Natural killer cell (primary cell): ENCODE results near the gene DOP1B. TPM values are rescaled to one million over a fixed set of nuclear protein-coding genes. Genes with fewer than 3 reads are reported as not detected.

Source experiments
- ATAC-seq, 3 donors: fragments of 150-1000 bp in 2 of 3; fragments of 200-7000 bp in 1 of 3; cut with Tn5 transposase; 1 replicate in 1 of 3; 2 replicates in 2 of 3; pipeline ENCODE4 v1.10.0; 2021; ENCODE audit warnings: mild to moderate bottlenecking in 2 of 3, moderate library complexity in 2 of 3
- DNase-seq, 2 donors: peaks; one replicate each; pipeline versions ENCODE4 v3.0.0 to v3.0.0-alpha.2; 2013 to 2021; ENCODE audit warnings: mixed read lengths in 1 of 2
- H3K27ac ChIP-seq: one replicate; pipeline ENCODE4 v1.5.1; 2013; ENCODE audit warnings: mild to moderate bottlenecking, low read length
- H3K27me3 ChIP-seq: one replicate; pipeline ENCODE4 v1.6.1; 2013; ENCODE audit warnings: low read length; ENCODE audit not compliant: control insufficient read depth, insufficient read depth
- H3K36me3 ChIP-seq: one replicate; pipeline ENCODE4 v1.6.1; 2013; ENCODE audit warnings: low read length; ENCODE audit not compliant: control insufficient read depth, insufficient read depth
- H3K4me1 ChIP-seq: one replicate; pipeline ENCODE4 v1.6.1; 2013; ENCODE audit warnings: low read length; ENCODE audit not compliant: control insufficient read depth, insufficient read depth
- H3K4me3 ChIP-seq: one replicate; pipeline ENCODE4 v1.5.1; 2013; ENCODE audit warnings: low read length
- H3K9me3 ChIP-seq: one replicate; pipeline ENCODE4 v1.6.1; 2013; ENCODE audit warnings: low read length; ENCODE audit not compliant: control insufficient read depth, insufficient read depth
- H3K27ac Mint-ChIP-seq, 2 donors: one replicate each; pipeline ENCODE4 v1.8.0; 2022; ENCODE audit warnings: mild to moderate bottlenecking in 2 of 2, mixed read lengths in 2 of 2, moderate library complexity in 1 of 2
- H3K27me3 Mint-ChIP-seq, 2 donors: one replicate each; pipeline ENCODE4 v1.8.0; 2022; ENCODE audit warnings: low read depth in 2 of 2, mixed read lengths in 2 of 2
- H3K36me3 Mint-ChIP-seq: one replicate; pipeline ENCODE4 v1.8.0; 2022; ENCODE audit warnings: mixed read lengths
- H3K4me1 Mint-ChIP-seq, 2 donors: one replicate each; pipeline ENCODE4 v1.8.0; 2022; ENCODE audit warnings: mixed read lengths in 2 of 2
- H3K4me3 Mint-ChIP-seq: one replicate; pipeline ENCODE4 v1.8.0; 2022; ENCODE audit warnings: mild to moderate bottlenecking, moderate library complexity, mixed read lengths
- H3K9me3 Mint-ChIP-seq, 2 donors: one replicate each; pipeline ENCODE4 v1.8.0; 2022; ENCODE audit warnings: mixed read lengths in 2 of 2
- CTCF ChIP-seq: fragments of 200-600 bp; IDR thresholded peaks from one replicate; pipeline ENCODE4 v1.8.0; 2022; ENCODE audit warnings: antibody characterized with exemption
- WGBS: methylation state at CpG from one replicate; pipeline ENCODE4 v1.1.7; 2013; ENCODE audit warnings: missing lambda C conversion rate; ENCODE audit not compliant: insufficient coverage; 5-methylcytosine and 5-hydroxymethylcytosine counted together
- intact Hi-C: fragments of 100-400 bp; cut with micrococcal nuclease; formaldehyde crosslinking; loops from one replicate; pipeline ENCODE4 v1.14.2; 2022
- total RNA-seq, 4 donors: library from RNA; stranded (reverse); fragments of 120-200 nt in 1 of 4; gene quantifications; one replicate each; pipeline versions ENCODE4 v1.2.3 to v1.2.4, GENCODE V29; 2013 to 2022

The DOP1B gene
- total RNA-seq, result 10 to 100 TPM; 29.5 to 32.1 (median 31.9) TPM
- 23.8 TPM for total RNA-seq (2013)

GRCh38 chr21:36156815-36157670, at the start of gene DOP1B:
Gene DOP1B, plus strand, starts transcription at chr21:36156824. Its CDS starts 7,910 bp downstream, at chr21:36164734.
- H3K9me3 ChIP-seq, result no peaks in the 10 kb centered on the region
- Mint-ChIP-seq H3K27me3 (no peaks in the 10 kb centered on the region), H3K9me3 (no peaks in the 10 kb centered on the region), H3K4me3 (peak within 1 kb of the TSS; percentile 85), H3K27ac (peak within 1 kb of the TSS in 1 of 2 donors; percentile 84), H3K36me3 (no peaks in the 10 kb centered on the region), H3K4me1 (peaks cover 24 to 29% of the 10 kb centered on the region in 2 donors)
- TF ChIP-seq CTCF, result no peak
- H3K27ac ChIP-seq, result peak within 1 kb of the TSS; percentile 56
- peak in 1 of 2 donors; percentile 52 for DNase-seq
- no peak for ATAC-seq
- peaks cover 2% of the 10 kb centered on the region for H3K36me3 ChIP-seq
- WGBS, result 1% methylated on average over 83 of the region's 83 CpGs
- intact Hi-C loops, result loop anchor here (1.0 kb wide), 3 partner anchors 17 to 163 kb away; partner anchors contain the start of genes CBR3 and MORC3
- H3K27me3 ChIP-seq, result no peaks in the 10 kb centered on the region
- H3K4me3 ChIP-seq, result peak within 1 kb of the TSS; percentile 58
- peaks cover 15% of the 10 kb centered on the region for H3K4me1 ChIP-seq

- peaks cover 10% of the 10 kb centered on the region for H3K27me3 ChIP-seq
- Mint-ChIP-seq H3K4me1 (peaks cover 20 to 21% of the 10 kb centered on the region in 2 donors), H3K36me3 (no peaks in the 10 kb centered on the region), H3K9me3 (no peaks in the 10 kb centered on the region), H3K27me3 (peaks cover 26 to 59% of the 10 kb centered on the region in 2 donors), H3K4me3 (no peak overlapping the region), H3K27ac (no peak overlapping the region)
- H3K4me1 ChIP-seq, result peaks cover 23% of the 10 kb centered on the region
- 92% methylated on average over 7 of the region's 10 CpGs for WGBS
- no peak for ATAC-seq
- no peak overlapping the region for H3K27ac ChIP-seq
- no peak for DNase-seq
- H3K36me3 ChIP-seq, result no peaks in the 10 kb centered on the region
- H3K4me3 ChIP-seq, result no peak overlapping the region
- intact Hi-C loops, result no loop called here
- TF ChIP-seq CTCF, result no peak
- no peaks in the 10 kb centered on the region for H3K9me3 ChIP-seq
These were observed 46.8 kb upstream of the DOP1B start for GRCh38 chr21:36109868-36110267.

GRCh38 chr21:36111238-36111637, 45.4 kb upstream of the DOP1B start:
- H3K27me3 Mint-ChIP-seq, result peaks cover 16 to 46% of the 10 kb centered on the region in 2 donors
- TF ChIP-seq CTCF, result no peak
- no peaks in the 10 kb centered on the region for H3K36me3 ChIP-seq
- no peaks in the 10 kb centered on the region for H3K9me3 Mint-ChIP-seq
- H3K27me3 ChIP-seq, result no peaks in the 10 kb centered on the region
- peaks cover 28% of the 10 kb centered on the region for H3K4me1 ChIP-seq
- H3K36me3 Mint-ChIP-seq, result no peaks in the 10 kb centered on the region
- WGBS, result 99% methylated on average over 7 of the region's 8 CpGs
- H3K4me3 ChIP-seq, result no peak overlapping the region
- no peak overlapping the region for H3K27ac ChIP-seq
- H3K4me3 Mint-ChIP-seq, result no peak overlapping the region
- ATAC-seq (no peak), DNase-seq (no peak)
- H3K27ac Mint-ChIP-seq, result no peak overlapping the region
- no peaks in the 10 kb centered on the region for H3K9me3 ChIP-seq
- intact Hi-C loops, result no loop called here
- H3K4me1 Mint-ChIP-seq, result peaks cover 18 to 20% of the 10 kb centered on the region in 2 donors
